ENCODE measurements around the gene CXXC5. TPM values are rescaled to one million over a fixed set of nuclear protein-coding genes. Genes with fewer than 3 reads are reported as not detected.

CXXC5 gene
- total RNA-seq, result 64.5 and 65.8 TPM in 2 replicates

DNA sequence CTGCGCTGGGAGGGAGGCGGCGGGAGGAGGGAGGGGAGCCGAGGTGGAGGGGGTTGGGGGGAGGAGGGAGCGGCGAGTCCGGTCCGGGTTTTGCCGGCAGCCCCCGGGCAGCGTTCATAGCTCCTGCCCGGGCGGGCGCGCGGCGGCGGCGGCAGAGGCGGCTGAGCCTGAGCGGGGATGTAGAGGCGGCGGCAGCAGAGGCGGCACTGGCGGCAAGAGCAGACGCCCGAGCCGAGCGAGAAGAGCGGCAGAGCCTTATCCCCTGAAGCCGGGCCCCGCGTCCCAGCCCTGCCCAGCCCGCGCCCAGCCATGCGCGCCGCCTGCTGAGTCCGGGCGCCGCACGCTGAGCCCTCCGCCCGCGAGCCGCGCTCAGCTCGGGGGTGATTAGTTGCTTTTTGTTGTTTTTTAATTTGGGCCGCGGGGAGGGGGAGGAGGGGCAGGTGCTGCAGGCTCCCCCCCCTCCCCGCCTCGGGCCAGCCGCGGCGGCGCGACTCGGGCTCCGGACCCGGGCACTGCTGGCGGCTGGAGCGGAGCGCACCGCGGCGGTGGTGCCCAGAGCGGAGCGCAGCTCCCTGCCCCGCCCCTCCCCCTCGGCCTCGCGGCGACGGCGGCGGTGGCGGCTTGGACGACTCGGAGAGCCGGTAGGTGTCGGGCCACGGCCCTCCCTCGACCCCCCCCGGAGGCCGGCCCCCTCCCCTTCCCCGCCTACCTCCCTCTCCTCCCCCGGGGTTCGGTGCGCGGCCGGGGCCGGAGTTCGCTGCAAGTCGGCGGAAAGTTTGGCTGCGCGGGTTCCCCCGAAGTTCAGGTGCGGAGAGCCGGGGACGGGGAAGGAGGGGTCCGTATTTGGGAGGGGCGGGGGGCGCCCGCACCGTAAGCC lies at the start of gene CXXC5:
TSS of gene CXXC5 (plus strand) at position 145 of the 877 bp plus-strand sequence. CDS start 32,175 bp downstream, outside the sequence.

Other genes starting within 250 kb of the CXXC5 start
- gene SPATA24, start 244.3 kb upstream of the CXXC5 start, total RNA-seq, result 4.1 and 9.4 TPM in 2 replicates
- gene DNAJC18, start 208.8 kb upstream of the CXXC5 start, total RNA-seq, result 6.3 and 14.5 TPM in 2 replicates
- 1.0 and 1.5 TPM in 2 replicates for gene ECSCR, start 185.6 kb upstream of the CXXC5 start, total RNA-seq
- gene SMIM33, start 177.3 kb upstream of the CXXC5 start, total RNA-seq, result not detected in 2 replicates
- 74.2 and 127 TPM in 2 replicates for gene STING1, start 165.6 kb upstream of the CXXC5 start, total RNA-seq
- 69.5 and 80.3 TPM in 2 replicates for gene UBE2D2, start 87.0 kb upstream of the CXXC5 start, total RNA-seq
- gene PSD2, start 147.5 kb downstream of the CXXC5 start, total RNA-seq, result under 0.01 TPM in 1 of 2 replicates, not detected in the other

Data from pericardium fibroblast (primary cell).